Thyroid gland (tissue), 4 donors: ENCODE results near the gene KRT14.

Experiments
- CTCF ChIP-seq, 6 experiments: fragments of 200-600 bp in 3 of 6; fragments of 450-650 bp in 3 of 6; sonication (generic) in 3 of 6; IDR thresholded peaks; one replicate each; pipeline ENCODE4 v1.5.1; 2016 to 2019; ENCODE audit warnings: antibody characterized with exemption in 6 of 6, mild to moderate bottlenecking in 2 of 6, inconsistent platforms in 1 of 6, moderate library complexity in 1 of 6
- POLR2A ChIP-seq, 2 donors: fragments of 450-650 bp; IDR thresholded peaks; one replicate each; pipeline ENCODE4 v1.6.1; 2017; ENCODE audit warnings: antibody characterized with exemption in 2 of 2, mild to moderate bottlenecking in 2 of 2, moderate library complexity in 1 of 2

GRCh38 chr17:41631025-41631897, 44.6 kb upstream of the KRT14 start:
- no peak for TF ChIP-seq POLR2A (IDR thresholded peaks at IDR 0.05)
- no peak for TF ChIP-seq CTCF (IDR thresholded peaks at IDR 0.05)
